AG04449 (cell line): ENCODE results near the gene S1PR4.
"Not testable (repeated sequence)": the region's sequence is repeated elsewhere in the genome, so short reads cannot be mapped to it uniquely, and the experiment has no call there.

Experiments used
- CTCF ChIA-PET: fragments of 350-600 bp; formaldehyde crosslinking; extraction: SDS; loops from one replicate; lab custom pipeline; 2021; ENCODE audit warnings: antibody characterized with exemption; lab: Yijun Ruan, JAX
- POLR2A ChIA-PET: fragments of 400-600, 350-600 bp; formaldehyde crosslinking; extraction: SDS; loops from one replicate; lab custom pipeline; 2020; ENCODE audit warnings: antibody characterized with exemption, inconsistent platforms; lab: Yijun Ruan, JAX
- DNase-seq: peaks from one replicate; pipeline ENCODE4 v3.0.0-alpha.2; 2010; ENCODE audit warnings: low read depth, low spot score
- H3K4me3 ChIP-seq: 2 replicates; pipeline ENCODE4 v1.5.1; 2011; ENCODE audit warnings: low read depth, mild to moderate bottlenecking, control low read depth, low read length
- TF ChIP-seq, protein P1 (sequence below): IDR thresholded peaks from one replicate; pipeline ENCODE4 v1.5.1; 2011; ENCODE audit warnings: mild to moderate bottlenecking, moderate library complexity, low read length, control low read depth, inconsistent platforms; ENCODE audit not compliant: insufficient read depth; ENCODE audit errors: missing control alignments

Gene S1PR4

DNA sequence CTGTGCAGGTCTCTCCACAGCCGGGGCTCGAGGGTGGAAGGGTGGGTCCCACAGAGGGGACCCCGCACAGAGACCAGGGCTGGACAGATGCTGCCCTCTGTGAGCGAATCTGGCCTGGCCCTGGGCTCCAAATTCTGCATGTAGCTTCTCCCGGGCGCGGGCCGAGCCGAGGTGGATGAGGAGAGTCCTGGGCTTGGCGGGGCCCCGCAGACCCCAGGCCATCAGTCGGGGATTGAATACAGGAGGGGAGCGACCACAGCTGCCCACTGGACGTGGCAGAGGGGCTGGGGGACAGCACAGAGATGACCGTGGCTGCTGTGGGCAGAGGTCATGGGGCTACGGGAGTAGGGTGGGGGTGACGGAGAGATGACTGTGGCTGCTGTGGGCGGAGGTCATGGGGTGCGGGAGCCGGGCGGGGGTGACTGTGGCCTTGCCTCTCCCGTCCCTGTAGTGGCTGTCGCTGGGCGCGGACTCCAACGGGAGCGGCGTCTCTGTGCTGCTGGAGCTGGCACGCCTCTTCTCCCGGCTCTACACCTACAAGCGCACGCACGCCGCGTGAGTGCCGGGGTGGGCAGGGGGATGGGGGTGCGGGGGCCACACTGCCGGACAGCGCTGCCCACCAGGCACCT, 22.6 kb downstream of the S1PR4 start:
- ChIA-PET POLR2A (no interaction called here), CTCF (interaction anchor here (1.0 to 1.2 kb wide), 3 partner anchors 10 to 103 kb away, joined by 3 read pairs; no protein-coding TSS in a partner anchor)
- TF ChIP-seq, protein P1, sequence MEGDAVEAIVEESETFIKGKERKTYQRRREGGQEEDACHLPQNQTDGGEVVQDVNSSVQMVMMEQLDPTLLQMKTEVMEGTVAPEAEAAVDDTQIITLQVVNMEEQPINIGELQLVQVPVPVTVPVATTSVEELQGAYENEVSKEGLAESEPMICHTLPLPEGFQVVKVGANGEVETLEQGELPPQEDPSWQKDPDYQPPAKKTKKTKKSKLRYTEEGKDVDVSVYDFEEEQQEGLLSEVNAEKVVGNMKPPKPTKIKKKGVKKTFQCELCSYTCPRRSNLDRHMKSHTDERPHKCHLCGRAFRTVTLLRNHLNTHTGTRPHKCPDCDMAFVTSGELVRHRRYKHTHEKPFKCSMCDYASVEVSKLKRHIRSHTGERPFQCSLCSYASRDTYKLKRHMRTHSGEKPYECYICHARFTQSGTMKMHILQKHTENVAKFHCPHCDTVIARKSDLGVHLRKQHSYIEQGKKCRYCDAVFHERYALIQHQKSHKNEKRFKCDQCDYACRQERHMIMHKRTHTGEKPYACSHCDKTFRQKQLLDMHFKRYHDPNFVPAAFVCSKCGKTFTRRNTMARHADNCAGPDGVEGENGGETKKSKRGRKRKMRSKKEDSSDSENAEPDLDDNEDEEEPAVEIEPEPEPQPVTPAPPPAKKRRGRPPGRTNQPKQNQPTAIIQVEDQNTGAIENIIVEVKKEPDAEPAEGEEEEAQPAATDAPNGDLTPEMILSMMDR = no peak
- H3K4me3 ChIP-seq = no peak overlapping the region
- no peak for DNase-seq

DNA sequence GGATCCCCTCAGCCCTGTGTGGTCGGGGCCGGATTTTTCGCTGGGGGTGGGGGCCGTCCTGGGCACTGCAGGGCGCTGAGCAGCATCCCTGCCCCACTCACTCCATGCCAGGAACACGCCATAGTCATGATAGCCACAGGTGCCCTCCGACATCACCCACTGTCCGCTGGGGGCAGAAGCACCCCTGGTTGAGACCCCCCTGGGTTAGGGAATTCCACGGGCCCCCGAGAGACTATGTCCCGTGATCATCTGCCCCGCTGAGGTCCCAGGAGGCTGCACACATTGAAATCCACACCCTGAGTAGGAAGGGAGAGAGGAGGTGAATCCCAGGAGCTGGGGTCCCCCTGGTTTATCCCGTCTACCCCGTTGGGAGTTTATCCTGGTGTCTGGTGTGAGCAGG, 23.3 kb downstream of the S1PR4 start:
- ChIA-PET POLR2A (no interaction called here), CTCF (interaction anchor here (1.1 to 1.2 kb wide), 2 partner anchors 9 to 22 kb away, joined by 3 read pairs; no protein-coding TSS in a partner anchor)
- H3K4me3 ChIP-seq = no peak overlapping the region
- no peak for DNase-seq
- TF ChIP-seq, protein P1 = no peak

DNA sequence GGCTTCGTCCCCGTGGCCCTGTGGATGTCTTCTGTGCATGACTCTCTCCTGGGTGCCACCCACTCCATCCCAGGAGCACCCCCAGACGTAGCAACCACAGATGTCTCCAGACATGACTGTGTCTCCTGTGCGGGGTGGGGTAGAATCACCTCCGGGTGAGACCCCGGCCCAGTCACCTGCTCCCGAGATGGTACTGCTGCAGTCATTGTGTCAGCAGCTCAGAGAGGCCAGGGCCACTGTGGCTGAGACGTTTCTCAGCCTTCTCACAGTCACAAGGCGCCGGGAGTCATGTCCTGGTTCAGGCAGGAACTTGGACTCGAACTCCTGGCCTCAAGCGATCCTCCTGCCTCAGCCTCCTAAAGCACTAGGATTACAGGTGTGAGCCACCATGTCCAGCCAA, 23.8 kb downstream of the S1PR4 start:
- DNase-seq = no peak
- ChIA-PET CTCF (interaction anchor here (1.8 kb wide), 1 partner anchor 22 kb away, joined by 4 read pairs; no protein-coding TSS in a partner anchor), POLR2A (no interaction called here)
- TF ChIP-seq, protein P1 = no peak
- no peak overlapping the region for H3K4me3 ChIP-seq

DNA sequence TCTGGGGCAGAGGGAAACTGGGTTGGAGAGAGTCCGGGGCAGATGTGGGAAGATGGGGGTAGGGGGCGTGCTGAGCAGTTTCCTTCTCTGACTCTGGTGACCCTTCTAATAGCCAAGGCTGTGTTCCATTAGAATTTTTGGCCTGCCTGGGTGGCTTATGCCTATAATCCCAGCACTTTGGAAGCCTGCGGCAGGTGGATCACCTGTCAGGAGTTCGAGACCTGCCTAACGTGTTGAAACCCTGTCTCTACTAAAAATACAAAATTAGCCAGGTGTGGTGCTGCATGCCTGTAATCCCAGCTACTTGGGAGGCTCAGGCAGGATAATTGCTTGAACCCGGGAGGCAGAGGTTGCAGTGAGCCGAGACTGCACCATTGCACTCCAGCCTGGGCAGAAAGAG, 24.3 kb downstream of the S1PR4 start:
- H3K4me3 ChIP-seq, DNase-seq, POLR2A ChIA-PET: not testable (repeated sequence)
- CTCF ChIA-PET = interaction anchor here (0.7 to 1.8 kb wide), 2 partner anchors 21 to 73 kb away, joined by 3 to 4 read pairs; no protein-coding TSS in a partner anchor

DNA sequence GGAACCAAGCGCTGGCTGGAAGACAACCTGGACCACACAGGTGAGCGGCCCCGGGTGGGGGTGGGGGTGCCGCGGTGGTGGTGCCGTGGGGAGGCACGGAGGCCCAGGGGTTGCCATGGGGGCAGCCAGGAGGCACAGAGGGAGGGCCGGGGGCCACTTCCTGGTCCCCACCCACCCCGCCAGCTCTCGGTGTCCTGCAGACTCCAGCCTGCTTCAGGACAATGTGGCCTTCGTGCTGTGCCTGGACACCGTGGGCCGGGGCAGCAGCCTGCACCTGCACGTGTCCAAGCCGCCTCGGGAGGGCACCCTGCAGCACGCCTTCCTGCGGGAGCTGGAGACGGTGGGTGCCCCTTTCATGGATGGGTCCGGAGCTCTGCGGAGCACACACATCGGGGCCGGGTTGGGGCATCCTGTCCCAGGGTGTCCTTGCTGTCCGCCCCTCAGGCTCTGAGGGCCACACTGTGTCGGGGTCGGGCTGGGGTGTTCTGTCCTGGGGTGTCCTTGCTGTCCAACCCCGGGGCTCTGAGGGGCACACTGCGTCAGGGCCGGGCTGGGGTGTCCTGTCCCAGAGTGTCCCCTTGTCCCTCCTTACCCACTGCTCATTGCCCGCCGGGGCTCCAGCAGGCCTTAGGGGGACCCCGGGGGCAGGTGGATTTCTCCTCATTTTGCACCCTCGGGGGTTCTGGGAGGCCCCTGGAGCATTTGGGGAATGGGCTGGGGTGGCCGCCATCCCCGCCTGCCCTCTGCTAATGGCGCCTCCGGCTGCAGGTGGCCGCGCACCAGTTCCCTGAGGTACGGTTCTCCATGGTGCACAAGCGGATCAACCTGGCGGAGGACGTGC, 25.5 kb downstream of the S1PR4 start:
- ChIA-PET POLR2A (no interaction called here), CTCF (interaction anchor here (0.7 to 1.8 kb wide), 4 partner anchors 20 to 101 kb away, joined by 3 to 6 read pairs (median 4); no protein-coding TSS in a partner anchor)
- TF ChIP-seq, protein P1 = no peak

DNA sequence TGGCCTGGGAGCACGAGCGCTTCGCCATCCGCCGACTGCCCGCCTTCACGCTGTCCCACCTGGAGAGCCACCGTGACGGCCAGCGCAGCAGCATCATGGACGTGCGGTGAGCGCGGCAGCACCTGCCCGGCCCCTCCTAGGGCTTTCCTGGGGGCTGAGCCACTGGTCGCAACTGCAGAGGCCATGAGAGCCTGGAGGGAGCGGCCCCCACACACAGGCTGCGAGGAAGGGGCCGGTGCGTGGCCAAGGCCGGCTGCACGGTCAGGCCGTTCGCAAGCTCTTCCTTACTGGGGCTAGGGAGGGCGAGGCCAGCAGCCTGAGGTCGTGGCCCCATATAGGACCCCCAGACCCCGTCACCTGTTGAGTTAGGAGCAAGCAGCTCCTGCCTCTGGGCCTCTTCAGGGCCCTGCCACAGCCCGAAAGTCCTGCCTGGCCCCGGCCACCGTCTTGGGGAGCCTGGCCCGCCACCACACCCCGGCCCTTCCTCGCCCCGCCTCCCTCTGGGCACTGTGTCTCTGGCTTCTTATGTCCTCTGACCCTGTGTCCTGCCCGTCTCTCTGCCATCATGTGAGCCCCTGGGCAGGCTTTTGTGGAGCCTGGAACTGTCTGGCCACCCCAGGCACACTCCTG, 26.2 kb downstream of the S1PR4 start:
- no peak for DNase-seq
- POLR2A ChIA-PET = no interaction called here
- CTCF ChIA-PET = interaction anchor here (1.3 to 1.5 kb wide), 2 partner anchors 19 to 100 kb away, joined by 3 to 6 read pairs; no protein-coding TSS in a partner anchor
- TF ChIP-seq, protein P1 = no peak
- no peak overlapping the region for H3K4me3 ChIP-seq

More for the DNA sequence above, 25.5 kb downstream of the S1PR4 start:
- no peak overlapping the region for H3K4me3 ChIP-seq
- no peak for DNase-seq
